HL-60 (cell line): ENCODE data around the gene GRK5.

ENCODE experiments used
- DNase-seq, 2 experiments: peaks; one replicate each; pipeline ENCODE4 v3.0.0-alpha.2; 2010 to 2020; ENCODE audit warnings: low read depth in 1 of 2, low spot score in 1 of 2
- H3K27ac ChIP-seq: fragments of 250-450 bp; sonication (Bioruptor Pico); replicated peaks from 2 replicates; pipeline ENCODE4 v1.5.1; 2020; ENCODE audit warnings: mild to moderate bottlenecking, moderate library complexity
- H3K27me3 ChIP-seq: fragments of 250-450 bp; sonication (Bioruptor Pico); 2 replicates; pipeline ENCODE4 v1.5.1; 2021; ENCODE audit warnings: mild to moderate bottlenecking, moderate library complexity; ENCODE audit not compliant: insufficient read depth, poor library complexity, severe bottlenecking
- H3K4me3 ChIP-seq: replicated peaks from 2 replicates; pipeline ENCODE4 v1.5.1; 2011; ENCODE audit warnings: mild to moderate bottlenecking, control low read depth, low read length; ENCODE audit not compliant: insufficient read depth
- GABPA ChIP-seq: IDR thresholded peaks from 2 replicates; pipeline ENCODE4 v1.6.1; 2012; ENCODE audit warnings: low read depth
- POLR2AphosphoS5 ChIP-seq: IDR thresholded peaks from 2 replicates; pipeline ENCODE4 v1.6.1; 2012; ENCODE audit warnings: low read depth
- SPI1 ChIP-seq: IDR thresholded peaks from 2 replicates; pipeline ENCODE4 v1.6.1; 2012; ENCODE audit warnings: low read depth, mild to moderate bottlenecking, borderline replicate concordance
- TF ChIP-seq, protein P1 (sequence below): IDR thresholded peaks from one replicate; pipeline ENCODE4 v1.5.1; 2011; ENCODE audit warnings: low read length, control low read depth, inconsistent platforms; ENCODE audit not compliant: insufficient read depth
- TF ChIP-seq, protein P2 (sequence below): IDR thresholded peaks from 2 replicates; pipeline ENCODE4 v1.6.1; 2012; ENCODE audit warnings: low read depth; ENCODE audit not compliant: insufficient replicate concordance

The GRK5 gene

DNA sequence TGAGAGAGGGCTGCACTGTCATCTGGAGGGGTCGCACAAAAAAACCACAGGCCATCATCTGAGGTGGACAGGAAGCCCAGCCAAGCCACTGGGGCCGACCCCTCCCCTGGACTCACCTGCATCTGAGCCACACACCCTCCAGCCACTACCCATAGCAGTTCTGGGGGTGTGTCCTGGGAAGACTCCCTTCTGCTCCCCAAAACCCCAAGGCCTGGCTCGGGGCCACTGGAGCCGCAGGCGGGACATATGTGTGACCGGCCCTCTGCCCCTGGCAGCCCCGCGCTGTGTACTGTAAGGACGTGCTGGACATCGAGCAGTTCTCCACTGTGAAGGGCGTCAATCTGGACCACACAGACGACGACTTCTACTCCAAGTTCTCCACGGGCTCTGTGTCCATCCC, 245.0 kb downstream of the GRK5 start:
- Histone ChIP-seq H3K27ac (no peak overlapping the region), H3K27me3 (no peaks in the 10 kb centered on the region), H3K4me3 (no peak overlapping the region)
- TF ChIP-seq, protein P1, sequence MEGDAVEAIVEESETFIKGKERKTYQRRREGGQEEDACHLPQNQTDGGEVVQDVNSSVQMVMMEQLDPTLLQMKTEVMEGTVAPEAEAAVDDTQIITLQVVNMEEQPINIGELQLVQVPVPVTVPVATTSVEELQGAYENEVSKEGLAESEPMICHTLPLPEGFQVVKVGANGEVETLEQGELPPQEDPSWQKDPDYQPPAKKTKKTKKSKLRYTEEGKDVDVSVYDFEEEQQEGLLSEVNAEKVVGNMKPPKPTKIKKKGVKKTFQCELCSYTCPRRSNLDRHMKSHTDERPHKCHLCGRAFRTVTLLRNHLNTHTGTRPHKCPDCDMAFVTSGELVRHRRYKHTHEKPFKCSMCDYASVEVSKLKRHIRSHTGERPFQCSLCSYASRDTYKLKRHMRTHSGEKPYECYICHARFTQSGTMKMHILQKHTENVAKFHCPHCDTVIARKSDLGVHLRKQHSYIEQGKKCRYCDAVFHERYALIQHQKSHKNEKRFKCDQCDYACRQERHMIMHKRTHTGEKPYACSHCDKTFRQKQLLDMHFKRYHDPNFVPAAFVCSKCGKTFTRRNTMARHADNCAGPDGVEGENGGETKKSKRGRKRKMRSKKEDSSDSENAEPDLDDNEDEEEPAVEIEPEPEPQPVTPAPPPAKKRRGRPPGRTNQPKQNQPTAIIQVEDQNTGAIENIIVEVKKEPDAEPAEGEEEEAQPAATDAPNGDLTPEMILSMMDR, result no peak
- TF ChIP-seq SPI1 (no peak), GABPA (no peak), POLR2AphosphoS5 (no peak)
- TF ChIP-seq, protein P2, sequence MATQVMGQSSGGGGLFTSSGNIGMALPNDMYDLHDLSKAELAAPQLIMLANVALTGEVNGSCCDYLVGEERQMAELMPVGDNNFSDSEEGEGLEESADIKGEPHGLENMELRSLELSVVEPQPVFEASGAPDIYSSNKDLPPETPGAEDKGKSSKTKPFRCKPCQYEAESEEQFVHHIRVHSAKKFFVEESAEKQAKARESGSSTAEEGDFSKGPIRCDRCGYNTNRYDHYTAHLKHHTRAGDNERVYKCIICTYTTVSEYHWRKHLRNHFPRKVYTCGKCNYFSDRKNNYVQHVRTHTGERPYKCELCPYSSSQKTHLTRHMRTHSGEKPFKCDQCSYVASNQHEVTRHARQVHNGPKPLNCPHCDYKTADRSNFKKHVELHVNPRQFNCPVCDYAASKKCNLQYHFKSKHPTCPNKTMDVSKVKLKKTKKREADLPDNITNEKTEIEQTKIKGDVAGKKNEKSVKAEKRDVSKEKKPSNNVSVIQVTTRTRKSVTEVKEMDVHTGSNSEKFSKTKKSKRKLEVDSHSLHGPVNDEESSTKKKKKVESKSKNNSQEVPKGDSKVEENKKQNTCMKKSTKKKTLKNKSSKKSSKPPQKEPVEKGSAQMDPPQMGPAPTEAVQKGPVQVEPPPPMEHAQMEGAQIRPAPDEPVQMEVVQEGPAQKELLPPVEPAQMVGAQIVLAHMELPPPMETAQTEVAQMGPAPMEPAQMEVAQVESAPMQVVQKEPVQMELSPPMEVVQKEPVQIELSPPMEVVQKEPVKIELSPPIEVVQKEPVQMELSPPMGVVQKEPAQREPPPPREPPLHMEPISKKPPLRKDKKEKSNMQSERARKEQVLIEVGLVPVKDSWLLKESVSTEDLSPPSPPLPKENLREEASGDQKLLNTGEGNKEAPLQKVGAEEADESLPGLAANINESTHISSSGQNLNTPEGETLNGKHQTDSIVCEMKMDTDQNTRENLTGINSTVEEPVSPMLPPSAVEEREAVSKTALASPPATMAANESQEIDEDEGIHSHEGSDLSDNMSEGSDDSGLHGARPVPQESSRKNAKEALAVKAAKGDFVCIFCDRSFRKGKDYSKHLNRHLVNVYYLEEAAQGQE, result no peak
- no peak for DNase-seq

DNA sequence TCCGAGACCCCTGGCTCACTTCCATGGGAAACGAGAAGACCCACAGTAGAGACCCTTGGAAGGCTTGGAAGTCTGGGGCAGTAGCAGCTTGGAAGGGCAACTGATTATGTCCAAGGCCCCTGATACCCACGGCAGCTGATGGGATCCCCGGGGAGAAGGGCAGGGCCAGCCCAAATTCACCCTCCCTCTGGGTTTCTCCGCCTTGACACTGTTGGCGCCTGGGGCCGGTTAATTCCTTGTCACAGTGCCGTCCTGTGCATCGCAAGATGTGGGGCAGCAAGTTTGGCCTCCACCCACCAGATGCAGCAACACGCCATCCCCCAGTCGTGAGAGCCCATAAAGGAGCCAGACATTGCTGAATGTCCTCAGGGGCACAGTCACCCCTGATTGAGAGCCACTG, 245.9 kb downstream of the GRK5 start:
- TF ChIP-seq POLR2AphosphoS5, result no peak
- TF ChIP-seq, protein P2, result no peak
- no peak for TF ChIP-seq GABPA
- TF ChIP-seq SPI1, result no peak
- TF ChIP-seq, protein P1, result no peak
- Histone ChIP-seq H3K27me3 (no peaks in the 10 kb centered on the region), H3K27ac (no peak overlapping the region), H3K4me3 (no peak overlapping the region)
- DNase-seq, result no peak

DNA sequence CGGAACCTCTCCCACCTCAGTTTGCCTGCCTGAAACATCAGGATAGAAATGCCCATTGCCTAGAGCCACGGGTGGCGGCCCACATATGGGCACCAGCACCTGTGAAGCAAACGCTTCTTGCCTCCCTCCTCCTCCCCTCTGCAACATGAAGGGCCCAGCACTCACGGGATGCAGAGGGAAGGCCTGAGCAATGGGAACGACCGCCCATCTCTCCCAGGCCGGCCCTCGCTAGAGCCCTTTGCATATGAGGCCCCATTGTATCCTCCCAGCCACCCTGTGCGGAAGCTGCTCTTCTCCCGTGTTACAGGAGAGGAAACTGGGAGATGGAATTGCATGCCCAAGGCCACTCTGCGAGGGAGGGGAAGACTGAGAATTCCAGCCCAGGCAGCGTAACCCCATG, 246.9 kb downstream of the GRK5 start:
- DNase-seq, result no peak
- H3K4me3 ChIP-seq, result no peak overlapping the region
- TF ChIP-seq, protein P2, result no peak
- TF ChIP-seq, protein P1, result no peak
- no peak for TF ChIP-seq GABPA
- TF ChIP-seq SPI1, result no peak
- TF ChIP-seq POLR2AphosphoS5, result no peak
- no peaks in the 10 kb centered on the region for H3K27me3 ChIP-seq
- no peak overlapping the region for H3K27ac ChIP-seq
